ENCODE measurements around the gene ALLC.

ALLC gene

GRCh38 chr2:3641181-3641580 is 16.8 kb upstream of the ALLC start:
- FAIRE-seq (no peak), DNase-seq (ENCODE audit: insufficient read length, low spot score) (no peak)
- TF ChIP-seq POLR2A (IDR thresholded peaks at IDR 0.05; ENCODE audit: low read depth, low read length), result no peak

GRCh38 chr2:3641841-3642421 is 16.1 kb upstream of the ALLC start:
- FAIRE-seq (no peak), DNase-seq (ENCODE audit: insufficient read length, low spot score) (no peak)
- no peak for TF ChIP-seq POLR2A (IDR thresholded peaks at IDR 0.05; ENCODE audit: low read depth, low read length)

GRCh38 chr2:3642521-3643215 is 15.3 kb upstream of the ALLC start:
- TF ChIP-seq POLR2A (IDR thresholded peaks at IDR 0.05; ENCODE audit: low read depth, low read length), result no peak
- DNase-seq (ENCODE audit: insufficient read length, low spot score), result no peak
- FAIRE-seq, result no peak

GRCh38 chr2:3643371-3644245 is 14.4 kb upstream of the ALLC start:
- no peak for TF ChIP-seq POLR2A (IDR thresholded peaks at IDR 0.05; ENCODE audit: low read depth, low read length)
- no peak for FAIRE-seq

GRCh38 chr2:3644246-3644525 is 13.8 kb upstream of the ALLC start:
- FAIRE-seq (no peak), DNase-seq (ENCODE audit: insufficient read length, low spot score) (no peak)
- TF ChIP-seq POLR2A (IDR thresholded peaks at IDR 0.05; ENCODE audit: low read depth, low read length), result no peak

More at GRCh38 chr2:3643371-3644245, 14.4 kb upstream of the ALLC start:
- DNase-seq (ENCODE audit: insufficient read length, low spot score), result no peak

GRCh38 chr2:3644891-3645605 is 13.0 kb upstream of the ALLC start:
- FAIRE-seq, result no peak
- DNase-seq (ENCODE audit: insufficient read length, low spot score), result no peak
- no peak for TF ChIP-seq POLR2A (IDR thresholded peaks at IDR 0.05; ENCODE audit: low read depth, low read length)

GRCh38 chr2:3645745-3646389 is 12.1 kb upstream of the ALLC start:
- DNase-seq (ENCODE audit: insufficient read length, low spot score) (no peak), FAIRE-seq (no peak)
- no peak for TF ChIP-seq POLR2A (IDR thresholded peaks at IDR 0.05; ENCODE audit: low read depth, low read length)

GRCh38 chr2:3646446-3646845 is 11.6 kb upstream of the ALLC start:
- FAIRE-seq (no peak), DNase-seq (ENCODE audit: insufficient read length, low spot score) (no peak)
- no peak for TF ChIP-seq POLR2A (IDR thresholded peaks at IDR 0.05; ENCODE audit: low read depth, low read length)

- no peak for FAIRE-seq
Measured at GRCh38 chr2:3647246-3647645, 10.8 kb upstream of the ALLC start.

GRCh38 chr2:3647831-3648651 is 10.0 kb upstream of the ALLC start:
- no peak for TF ChIP-seq POLR2A (IDR thresholded peaks at IDR 0.05; ENCODE audit: low read depth, low read length)
- FAIRE-seq (no peak), DNase-seq (ENCODE audit: insufficient read length, low spot score) (no peak)

More at GRCh38 chr2:3647246-3647645, 10.8 kb upstream of the ALLC start:
- no peak for DNase-seq (ENCODE audit: insufficient read length, low spot score)
- no peak for TF ChIP-seq POLR2A (IDR thresholded peaks at IDR 0.05; ENCODE audit: low read depth, low read length)

- TF ChIP-seq POLR2A (IDR thresholded peaks at IDR 0.05; ENCODE audit: low read depth, low read length), result no peak
- FAIRE-seq (no peak), DNase-seq (ENCODE audit: insufficient read length, low spot score) (no peak)
Measured at GRCh38 chr2:3648652-3649177, 9.3 kb upstream of the ALLC start.

GRCh38 chr2:3649581-3649980 is 8.4 kb upstream of the ALLC start:
- DNase-seq (ENCODE audit: insufficient read length, low spot score), result no peak
- FAIRE-seq, result no peak
- TF ChIP-seq POLR2A (IDR thresholded peaks at IDR 0.05; ENCODE audit: low read depth, low read length), result no peak

Measured in H54 (cell line).